ENCODE measurements around the gene SLC31A2.

DNA sequence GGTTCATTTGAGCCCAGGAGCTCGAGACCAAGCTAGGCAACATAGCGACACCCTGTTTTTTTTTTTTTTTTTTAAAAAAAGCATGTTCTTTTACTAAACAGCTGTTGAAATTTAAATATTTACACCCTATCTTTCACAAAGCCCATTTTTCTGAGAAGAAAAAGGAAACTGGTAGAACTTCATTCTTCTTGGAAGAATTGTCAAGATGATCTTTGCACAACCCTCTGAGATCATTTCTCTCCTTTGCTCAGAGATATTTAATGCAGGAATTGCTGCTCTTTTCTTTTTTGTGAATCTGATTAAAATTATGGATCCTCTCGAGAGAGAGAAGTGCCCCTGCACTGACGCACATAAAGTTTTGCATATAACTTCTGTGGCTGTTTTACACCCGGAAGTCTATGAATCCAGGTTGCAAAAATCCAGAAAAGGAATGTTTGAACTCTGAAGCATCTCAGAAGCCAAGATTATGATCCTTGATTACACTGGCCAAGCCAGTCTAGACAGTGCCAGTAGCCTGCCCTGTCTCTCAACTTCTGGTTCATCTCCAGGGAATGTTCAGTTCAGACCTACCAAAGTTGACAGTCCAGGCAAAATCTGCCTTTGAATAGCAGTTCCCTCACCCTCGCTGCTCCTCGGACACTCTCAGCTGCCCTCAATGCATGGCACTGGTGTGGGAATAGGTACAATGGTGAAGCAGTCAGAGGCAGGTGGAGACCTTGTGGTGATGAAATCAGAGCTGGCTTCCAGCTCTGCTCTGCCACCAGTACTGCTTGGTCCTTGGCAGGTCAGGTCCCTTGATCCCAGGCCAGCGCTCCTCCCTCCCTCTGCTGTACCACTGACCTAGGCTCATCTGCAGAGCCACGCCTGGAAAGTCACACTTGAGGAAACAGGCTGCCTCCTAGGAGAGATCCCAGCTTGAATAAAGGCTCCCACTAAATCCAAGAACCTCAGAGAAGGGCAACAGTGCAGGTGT lies 13.3 kb upstream of the SLC31A2 start:
- TF ChIP-seq, protein P1, sequence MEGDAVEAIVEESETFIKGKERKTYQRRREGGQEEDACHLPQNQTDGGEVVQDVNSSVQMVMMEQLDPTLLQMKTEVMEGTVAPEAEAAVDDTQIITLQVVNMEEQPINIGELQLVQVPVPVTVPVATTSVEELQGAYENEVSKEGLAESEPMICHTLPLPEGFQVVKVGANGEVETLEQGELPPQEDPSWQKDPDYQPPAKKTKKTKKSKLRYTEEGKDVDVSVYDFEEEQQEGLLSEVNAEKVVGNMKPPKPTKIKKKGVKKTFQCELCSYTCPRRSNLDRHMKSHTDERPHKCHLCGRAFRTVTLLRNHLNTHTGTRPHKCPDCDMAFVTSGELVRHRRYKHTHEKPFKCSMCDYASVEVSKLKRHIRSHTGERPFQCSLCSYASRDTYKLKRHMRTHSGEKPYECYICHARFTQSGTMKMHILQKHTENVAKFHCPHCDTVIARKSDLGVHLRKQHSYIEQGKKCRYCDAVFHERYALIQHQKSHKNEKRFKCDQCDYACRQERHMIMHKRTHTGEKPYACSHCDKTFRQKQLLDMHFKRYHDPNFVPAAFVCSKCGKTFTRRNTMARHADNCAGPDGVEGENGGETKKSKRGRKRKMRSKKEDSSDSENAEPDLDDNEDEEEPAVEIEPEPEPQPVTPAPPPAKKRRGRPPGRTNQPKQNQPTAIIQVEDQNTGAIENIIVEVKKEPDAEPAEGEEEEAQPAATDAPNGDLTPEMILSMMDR (IDR thresholded peaks at IDR 0.05), result no peak
- no peak for TF ChIP-seq POLR2A (IDR thresholded peaks at IDR 0.05)
